Endothelial cell of umbilical vein (primary cell): ENCODE results near the gene DHDDS.

Experiments used
- GATA2 ChIP-seq: IDR thresholded peaks from 2 replicates; pipeline ENCODE4 v1.7.0; 2011; ENCODE audit warnings: low read depth, mild to moderate bottlenecking, moderate library complexity, mixed read lengths, low read length; ENCODE audit not compliant: insufficient read length, insufficient read depth
- POLR2A ChIP-seq: IDR thresholded peaks from 2 replicates; pipeline ENCODE4 v1.6.1; 2012; ENCODE audit warnings: low read depth, mild to moderate bottlenecking, control low read depth, low read length
- POLR2AphosphoS5 ChIP-seq: IDR thresholded peaks from 2 replicates; pipeline ENCODE4 v1.6.1; 2012; ENCODE audit warnings: low read depth, mild to moderate bottlenecking, control low read depth, low read length, moderate library complexity; ENCODE audit not compliant: insufficient read depth
- TF ChIP-seq, protein P1 (sequence below), 2 donors: IDR thresholded peaks; 1 replicate in 1 of 2; 2 replicates in 1 of 2; pipeline ENCODE4 v1.5.1; 2011; ENCODE audit warnings: low read length in 2 of 2, mild to moderate bottlenecking in 2 of 2, moderate library complexity in 2 of 2, control low read depth in 1 of 2, inconsistent platforms in 1 of 2, low read depth in 1 of 2; ENCODE audit not compliant: insufficient read depth in 1 of 2; ENCODE audit errors: extremely low read depth in 1 of 2

DNA sequence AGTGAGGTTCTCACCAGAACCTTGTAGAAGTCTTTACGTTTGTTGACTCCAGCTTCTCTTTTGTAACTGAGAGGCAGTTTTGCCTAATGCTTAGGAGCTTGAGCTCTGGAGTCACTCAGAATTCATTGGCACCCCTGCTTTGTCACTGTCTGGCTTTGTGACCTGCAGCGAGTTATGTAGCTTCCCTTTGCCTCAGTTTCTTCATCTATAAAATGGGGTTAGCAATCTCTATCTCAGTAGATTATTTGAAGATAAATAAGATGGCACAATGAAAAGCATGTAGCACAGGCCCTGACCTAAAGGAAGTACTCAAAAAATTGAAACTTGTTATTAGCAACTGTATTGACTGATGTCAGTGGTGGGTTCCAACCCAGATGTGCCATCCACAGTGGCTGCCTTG is 8.1 kb downstream of the DHDDS start:
- TF ChIP-seq POLR2AphosphoS5 (no peak), GATA2 (no peak), POLR2A (no peak)
- TF ChIP-seq, protein P1, sequence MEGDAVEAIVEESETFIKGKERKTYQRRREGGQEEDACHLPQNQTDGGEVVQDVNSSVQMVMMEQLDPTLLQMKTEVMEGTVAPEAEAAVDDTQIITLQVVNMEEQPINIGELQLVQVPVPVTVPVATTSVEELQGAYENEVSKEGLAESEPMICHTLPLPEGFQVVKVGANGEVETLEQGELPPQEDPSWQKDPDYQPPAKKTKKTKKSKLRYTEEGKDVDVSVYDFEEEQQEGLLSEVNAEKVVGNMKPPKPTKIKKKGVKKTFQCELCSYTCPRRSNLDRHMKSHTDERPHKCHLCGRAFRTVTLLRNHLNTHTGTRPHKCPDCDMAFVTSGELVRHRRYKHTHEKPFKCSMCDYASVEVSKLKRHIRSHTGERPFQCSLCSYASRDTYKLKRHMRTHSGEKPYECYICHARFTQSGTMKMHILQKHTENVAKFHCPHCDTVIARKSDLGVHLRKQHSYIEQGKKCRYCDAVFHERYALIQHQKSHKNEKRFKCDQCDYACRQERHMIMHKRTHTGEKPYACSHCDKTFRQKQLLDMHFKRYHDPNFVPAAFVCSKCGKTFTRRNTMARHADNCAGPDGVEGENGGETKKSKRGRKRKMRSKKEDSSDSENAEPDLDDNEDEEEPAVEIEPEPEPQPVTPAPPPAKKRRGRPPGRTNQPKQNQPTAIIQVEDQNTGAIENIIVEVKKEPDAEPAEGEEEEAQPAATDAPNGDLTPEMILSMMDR (IDR thresholded peaks at IDR 0.05; ENCODE audit: extremely low read depth in 1 of 2, insufficient read depth in 1 of 2, low read depth in 1 of 2, low read length in 2 of 2): no peak
